HepG2 (cell line): ENCODE measurements around the gene SAMD4B. TPM values are rescaled to one million over a fixed set of nuclear protein-coding genes. Genes with fewer than 3 reads are reported as not detected.

Source experiments
- AKAP8 ChIP-seq: sonication (generic); formaldehyde crosslinking; IDR thresholded peaks from 2 replicates; pipeline ENCODE4 v1.5.1; 2020; ENCODE audit warnings: mild to moderate bottlenecking, missing genetic modification reagents
- E2F1 ChIP-seq: sonication (generic); formaldehyde crosslinking; IDR thresholded peaks from 2 replicates; pipeline ENCODE4 v1.5.0; 2020; ENCODE audit warnings: missing genetic modification reagents
- EZH2 ChIP-seq: conservative IDR thresholded peaks from 2 replicates; pipeline ENCODE4 v1.6.1; 2012; ENCODE audit warnings: mild to moderate bottlenecking, low read depth, low read length, moderate library complexity
- GABPA ChIP-seq, 2 experiments: IDR thresholded peaks; 2 replicates each; pipeline ENCODE4 v1.6.1; 2011 to 2016; ENCODE audit warnings: low read depth in 2 of 2, low read length in 1 of 2, missing biosample characterization in 1 of 2, missing genetic modification characterization in 1 of 2
- HNF1B ChIP-seq: sonication (generic); formaldehyde crosslinking; IDR thresholded peaks from 2 replicates; pipeline ENCODE4 v1.5.1; 2020; ENCODE audit warnings: mild to moderate bottlenecking, moderate library complexity, missing genetic modification reagents
- MEF2D ChIP-seq: sonication (generic); formaldehyde crosslinking; IDR thresholded peaks from 2 replicates; pipeline ENCODE4 v1.5.1; 2020; ENCODE audit warnings: mild to moderate bottlenecking, missing genetic modification reagents
- NR2C2 ChIP-seq: sonication (generic); formaldehyde crosslinking; IDR thresholded peaks from 2 replicates; pipeline ENCODE4 v1.4.0; 2020; ENCODE audit warnings: missing genetic modification reagents, mild to moderate bottlenecking, moderate library complexity, borderline replicate concordance
- SP5 ChIP-seq: IDR thresholded peaks from 2 replicates; pipeline ENCODE4 v1.6.1; 2016; ENCODE audit warnings: low read depth, borderline replicate concordance
- SYNCRIP ChIP-seq: fragments of 200-400 bp; formaldehyde crosslinking; IDR thresholded peaks from 2 replicates; pipeline ENCODE4 v1.6.1; 2018; ENCODE audit warnings: mild to moderate bottlenecking, low read depth, low read length; ENCODE audit not compliant: insufficient read depth
- ZNF230 ChIP-seq: sonication (generic); formaldehyde crosslinking; IDR thresholded peaks from 2 replicates; pipeline ENCODE4 v1.4.0; 2020; ENCODE audit warnings: mild to moderate bottlenecking, missing genetic modification reagents
- ZNF530 ChIP-seq: sonication (generic); formaldehyde crosslinking; IDR thresholded peaks from 2 replicates; pipeline ENCODE4 v1.5.0; 2020; ENCODE audit warnings: low read depth, mild to moderate bottlenecking, missing genetic modification reagents
- ZNF75D ChIP-seq: sonication (generic); formaldehyde crosslinking; IDR thresholded peaks from 2 replicates; pipeline ENCODE4 v1.8.1; 2023; ENCODE audit warnings: missing genetic modification reagents, mild to moderate bottlenecking, borderline replicate concordance
- ZNF850 ChIP-seq: sonication (generic); formaldehyde crosslinking; conservative IDR thresholded peaks from 2 replicates; pipeline ENCODE4 v1.9.0; 2021; ENCODE audit warnings: mild to moderate bottlenecking, missing genetic modification reagents
- ZSCAN9 ChIP-seq: IDR thresholded peaks from 2 replicates; pipeline ENCODE4 v1.6.1; 2016; ENCODE audit warnings: borderline replicate concordance
- polyA plus RNA-seq, 8 experiments: library from polyadenylated mRNA; depleted of rRNA in 3 of 8; stranded (reverse) in 7 of 8; unstranded in 1 of 8; fragments of >200 nt; fragmentation: Illumina TruSeq in 4 of 8; extraction: Trizol in 4 of 8; gene quantifications; 2 replicates each; pipeline versions ENCODE4 v1.2.1 to v1.2.3, GENCODE V29; 2011 to 2016; ENCODE audit warnings: low read depth in 4 of 8, missing spikeins in 1 of 8, mixed read lengths in 1 of 8; ENCODE audit not compliant: insufficient read depth in 1 of 8
- total RNA-seq, 5 experiments: library from RNA; depleted of rRNA; stranded (reverse); fragments of >200 nt; fragmentation: Illumina TruSeq; extraction: Trizol; gene quantifications; 2 replicates each; pipeline ENCODE4 v1.2.3, GENCODE V29; 2016; ENCODE audit warnings: low read depth in 1 of 5
- TF ChIP-seq, protein P1 (sequence below): IDR thresholded peaks from 2 replicates; pipeline ENCODE4 v1.6.1; 2016; ENCODE audit warnings: mild to moderate bottlenecking
- TF ChIP-seq, protein P2 (sequence below): sonication (generic); formaldehyde crosslinking; IDR thresholded peaks from 2 replicates; pipeline ENCODE4 v1.5.1; 2020; ENCODE audit warnings: mild to moderate bottlenecking, missing genetic modification reagents, borderline replicate concordance
- TF ChIP-seq, protein P3 (sequence below): sonication (generic); formaldehyde crosslinking; IDR thresholded peaks from 2 replicates; pipeline ENCODE4 v1.4.0; 2020; ENCODE audit warnings: mild to moderate bottlenecking, missing genetic modification reagents
- TF ChIP-seq, protein P4 (sequence below): IDR thresholded peaks from 2 replicates; pipeline ENCODE4 v1.6.1; 2012; ENCODE audit warnings: low read depth, low read length, improper control_type of control experiment

SAMD4B gene
- total and polyA plus RNA-seq, 2 of the 13 experiments (the other 11 are each of a cell fraction or from before 2014, with no cell fraction given), result 26.0 to 31.8 TPM

GRCh38 chr19:39412867-39413271 is 70.6 kb downstream of the SAMD4B start (continued):
- TF ChIP-seq, protein P1, sequence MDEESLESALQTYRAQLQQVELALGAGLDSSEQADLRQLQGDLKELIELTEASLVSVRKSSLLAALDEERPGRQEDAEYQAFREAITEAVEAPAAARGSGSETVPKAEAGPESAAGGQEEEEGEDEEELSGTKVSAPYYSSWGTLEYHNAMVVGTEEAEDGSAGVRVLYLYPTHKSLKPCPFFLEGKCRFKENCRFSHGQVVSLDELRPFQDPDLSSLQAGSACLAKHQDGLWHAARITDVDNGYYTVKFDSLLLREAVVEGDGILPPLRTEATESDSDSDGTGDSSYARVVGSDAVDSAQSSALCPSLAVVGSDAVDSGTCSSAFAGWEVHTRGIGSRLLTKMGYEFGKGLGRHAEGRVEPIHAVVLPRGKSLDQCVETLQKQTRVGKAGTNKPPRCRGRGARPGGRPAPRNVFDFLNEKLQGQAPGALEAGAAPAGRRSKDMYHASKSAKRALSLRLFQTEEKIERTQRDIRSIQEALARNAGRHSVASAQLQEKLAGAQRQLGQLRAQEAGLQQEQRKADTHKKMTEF, result no peak
- TF ChIP-seq ZNF530 (no peak), GABPA (IDR thresholded peaks at IDR 0.05; ENCODE audit: low read depth, low read length) (no peak), GABPA (CRISPR knock-in tag; IDR thresholded peaks at IDR 0.05; ENCODE audit: low read depth) (no peak), ZNF850 (CRISPR knock-in tag) (no peak), AKAP8 (CRISPR knock-in tag) (no peak), ZNF230 (CRISPR knock-in tag) (no peak), NR2C2 (CRISPR knock-in tag) (no peak), SP5 (no peak), SYNCRIP (no peak), ZSCAN9 (CRISPR knock-in tag) (no peak), E2F1 (CRISPR knock-in tag) (no peak), MEF2D (CRISPR knock-in tag) (no peak; the same call in 1 of the 2 replicates), ZNF75D (CRISPR knock-in tag) (no peak), EZH2 (no peak), HNF1B (CRISPR knock-in tag) (no peak)
- TF ChIP-seq, protein P2, sequence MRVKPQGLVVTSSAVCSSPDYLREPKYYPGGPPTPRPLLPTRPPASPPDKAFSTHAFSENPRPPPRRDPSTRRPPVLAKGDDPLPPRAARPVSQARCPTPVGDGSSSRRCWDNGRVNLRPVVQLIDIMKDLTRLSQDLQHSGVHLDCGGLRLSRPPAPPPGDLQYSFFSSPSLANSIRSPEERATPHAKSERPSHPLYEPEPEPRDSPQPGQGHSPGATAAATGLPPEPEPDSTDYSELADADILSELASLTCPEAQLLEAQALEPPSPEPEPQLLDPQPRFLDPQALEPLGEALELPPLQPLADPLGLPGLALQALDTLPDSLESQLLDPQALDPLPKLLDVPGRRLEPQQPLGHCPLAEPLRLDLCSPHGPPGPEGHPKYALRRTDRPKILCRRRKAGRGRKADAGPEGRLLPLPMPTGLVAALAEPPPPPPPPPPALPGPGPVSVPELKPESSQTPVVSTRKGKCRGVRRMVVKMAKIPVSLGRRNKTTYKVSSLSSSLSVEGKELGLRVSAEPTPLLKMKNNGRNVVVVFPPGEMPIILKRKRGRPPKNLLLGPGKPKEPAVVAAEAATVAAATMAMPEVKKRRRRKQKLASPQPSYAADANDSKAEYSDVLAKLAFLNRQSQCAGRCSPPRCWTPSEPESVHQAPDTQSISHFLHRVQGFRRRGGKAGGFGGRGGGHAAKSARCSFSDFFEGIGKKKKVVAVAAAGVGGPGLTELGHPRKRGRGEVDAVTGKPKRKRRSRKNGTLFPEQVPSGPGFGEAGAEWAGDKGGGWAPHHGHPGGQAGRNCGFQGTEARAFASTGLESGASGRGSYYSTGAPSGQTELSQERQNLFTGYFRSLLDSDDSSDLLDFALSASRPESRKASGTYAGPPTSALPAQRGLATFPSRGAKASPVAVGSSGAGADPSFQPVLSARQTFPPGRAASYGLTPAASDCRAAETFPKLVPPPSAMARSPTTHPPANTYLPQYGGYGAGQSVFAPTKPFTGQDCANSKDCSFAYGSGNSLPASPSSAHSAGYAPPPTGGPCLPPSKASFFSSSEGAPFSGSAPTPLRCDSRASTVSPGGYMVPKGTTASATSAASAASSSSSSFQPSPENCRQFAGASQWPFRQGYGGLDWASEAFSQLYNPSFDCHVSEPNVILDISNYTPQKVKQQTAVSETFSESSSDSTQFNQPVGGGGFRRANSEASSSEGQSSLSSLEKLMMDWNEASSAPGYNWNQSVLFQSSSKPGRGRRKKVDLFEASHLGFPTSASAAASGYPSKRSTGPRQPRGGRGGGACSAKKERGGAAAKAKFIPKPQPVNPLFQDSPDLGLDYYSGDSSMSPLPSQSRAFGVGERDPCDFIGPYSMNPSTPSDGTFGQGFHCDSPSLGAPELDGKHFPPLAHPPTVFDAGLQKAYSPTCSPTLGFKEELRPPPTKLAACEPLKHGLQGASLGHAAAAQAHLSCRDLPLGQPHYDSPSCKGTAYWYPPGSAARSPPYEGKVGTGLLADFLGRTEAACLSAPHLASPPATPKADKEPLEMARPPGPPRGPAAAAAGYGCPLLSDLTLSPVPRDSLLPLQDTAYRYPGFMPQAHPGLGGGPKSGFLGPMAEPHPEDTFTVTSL (CRISPR knock-in tag), result no peak
- TF ChIP-seq, protein P3, sequence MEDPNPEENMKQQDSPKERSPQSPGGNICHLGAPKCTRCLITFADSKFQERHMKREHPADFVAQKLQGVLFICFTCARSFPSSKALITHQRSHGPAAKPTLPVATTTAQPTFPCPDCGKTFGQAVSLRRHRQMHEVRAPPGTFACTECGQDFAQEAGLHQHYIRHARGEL (CRISPR knock-in tag), result no peak
- TF ChIP-seq, protein P4, sequence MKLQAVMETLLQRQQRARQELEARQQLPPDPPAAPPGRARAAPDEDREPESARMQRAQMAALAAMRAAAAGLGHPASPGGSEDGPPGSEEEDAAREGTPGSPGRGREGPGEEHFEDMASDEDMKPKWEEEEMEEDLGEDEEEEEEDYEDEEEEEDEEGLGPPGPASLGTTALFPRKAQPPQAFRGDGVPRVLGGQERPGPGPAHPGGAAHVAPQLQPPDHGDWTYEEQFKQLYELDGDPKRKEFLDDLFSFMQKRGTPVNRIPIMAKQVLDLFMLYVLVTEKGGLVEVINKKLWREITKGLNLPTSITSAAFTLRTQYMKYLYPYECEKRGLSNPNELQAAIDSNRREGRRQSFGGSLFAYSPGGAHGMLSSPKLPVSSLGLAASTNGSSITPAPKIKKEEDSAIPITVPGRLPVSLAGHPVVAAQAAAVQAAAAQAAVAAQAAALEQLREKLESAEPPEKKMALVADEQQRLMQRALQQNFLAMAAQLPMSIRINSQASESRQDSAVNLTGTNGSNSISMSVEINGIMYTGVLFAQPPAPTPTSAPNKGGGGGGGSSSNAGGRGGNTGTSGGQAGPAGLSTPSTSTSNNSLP, result no peak
